Activated CD4-positive, alpha-beta T cell treated with anti-CD3 and anti-CD28 coated beads, Interleukin-2, amount 50 U/mL, for 24 hours (primary cell): Measurements from ENCODE around the gene PRKAG2.

ENCODE experiments used
- DNase-seq, 2 donors: peaks; one replicate each; pipeline ENCODE4 v3.0.0-alpha.2; 2020; ENCODE audit warnings: low read depth in 1 of 2, low spot score in 1 of 2

Gene PRKAG2

GRCh38 chr7:151702961-151703360 is 174.0 kb downstream of the PRKAG2 start:
- DNase-seq = no peak

- no peak for DNase-seq
Measured at GRCh38 chr7:151700586-151701165, 176.2 kb downstream of the PRKAG2 start.

- DNase-seq = no peak
Measured at GRCh38 chr7:151699928-151700319, 177.0 kb downstream of the PRKAG2 start.

GRCh38 chr7:151699147-151699927 is 177.6 kb downstream of the PRKAG2 start:
- DNase-seq = no peak

GRCh38 chr7:151697942-151698341 is 179.0 kb downstream of the PRKAG2 start:
- no peak for DNase-seq

- DNase-seq = no peak
Measured at GRCh38 chr7:151697515-151697895, 179.4 kb downstream of the PRKAG2 start.

GRCh38 chr7:151696721-151697514 is 180.0 kb downstream of the PRKAG2 start:
- no peak for DNase-seq

GRCh38 chr7:151695951-151696541 is 180.9 kb downstream of the PRKAG2 start:
- DNase-seq = no peak

GRCh38 chr7:151694828-151695580 is 181.9 kb downstream of the PRKAG2 start:
- DNase-seq = no peak

GRCh38 chr7:151694441-151694827 is 182.5 kb downstream of the PRKAG2 start:
- no peak for DNase-seq

GRCh38 chr7:151693140-151693539 is 183.8 kb downstream of the PRKAG2 start:
- DNase-seq = no peak

- DNase-seq = no peak
Measured at GRCh38 chr7:151692721-151693120, 184.2 kb downstream of the PRKAG2 start.

- DNase-seq = no peak
Measured at GRCh38 chr7:151691449-151691848, 185.5 kb downstream of the PRKAG2 start.

GRCh38 chr7:151690606-151691005 is 186.3 kb downstream of the PRKAG2 start:
- DNase-seq = no peak

- no peak for DNase-seq
Measured at GRCh38 chr7:151689196-151689971, 187.5 kb downstream of the PRKAG2 start.

GRCh38 chr7:151688236-151688780 is 188.6 kb downstream of the PRKAG2 start:
- DNase-seq = no peak

GRCh38 chr7:151687523-151688235 is 189.2 kb downstream of the PRKAG2 start:
- DNase-seq = no peak

GRCh38 chr7:151686826-151687225 is 190.1 kb downstream of the PRKAG2 start:
- DNase-seq = no peak

- no peak for DNase-seq
Measured at GRCh38 chr7:151686016-151686766, 190.7 kb downstream of the PRKAG2 start.
